ACHN (cell line): ENCODE data around the gene PDHX.
A peak's percentile ranks its signal among the peaks of the same experiment; 100 is the strongest.
"Not testable (repeated sequence)": the region's sequence is repeated elsewhere in the genome, so short reads cannot be mapped to it uniquely, and the experiment has no call there.

Experiments
- DNase-seq: peaks from one replicate; pipeline ENCODE4 v3.0.0-alpha.2; 2015
- in situ Hi-C: cut with HindIII; loops from 2 replicates; pipeline ENCODE4 v1.10.0; 2017; ENCODE audit warnings: low sequenced_read_pairs, low pct_ligation_motif_present, low pct_unique_long_range_greater_than_20kb

Gene PDHX

DNA sequence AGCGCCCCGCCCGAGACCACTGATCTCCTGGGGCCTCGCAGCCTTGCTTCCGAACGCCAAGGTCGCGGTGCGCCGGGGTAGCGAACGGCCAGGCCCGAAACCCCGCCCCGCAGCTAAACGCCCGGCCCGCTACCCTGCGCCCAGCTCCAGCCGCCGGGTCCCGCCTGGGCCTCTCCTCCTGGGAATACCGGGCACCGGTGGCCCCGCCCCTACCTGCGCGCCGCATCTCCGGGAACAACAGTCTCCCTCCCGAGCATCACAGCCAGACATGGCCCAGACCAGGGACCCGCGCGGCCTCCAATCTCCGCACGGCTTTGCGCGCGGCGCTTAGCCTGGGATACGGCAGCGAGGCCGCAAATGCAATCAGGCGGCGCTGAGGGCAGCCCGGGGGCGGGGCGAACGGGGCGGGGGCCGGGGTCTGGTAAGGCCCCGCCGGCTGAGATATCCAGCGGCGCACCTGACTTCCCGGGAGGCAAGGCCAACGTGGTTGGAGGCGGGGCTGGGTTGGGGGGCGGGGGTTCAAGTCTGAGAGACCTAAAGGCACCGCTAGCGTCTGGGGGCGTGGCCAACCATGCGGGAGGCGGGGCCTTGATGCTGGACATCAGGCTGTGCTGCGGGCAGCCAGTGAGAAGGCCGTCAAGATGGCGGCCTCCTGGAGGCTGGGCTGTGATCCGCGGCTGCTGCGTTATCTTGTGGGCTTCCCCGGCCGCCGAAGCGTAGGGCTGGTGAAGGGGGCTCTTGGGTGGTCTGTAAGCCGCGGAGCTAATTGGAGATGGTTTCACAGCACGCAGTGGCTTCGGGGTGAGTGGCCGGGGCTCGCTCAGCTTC, at the start of gene PDHX, which contains the start of gene APIP:
PDHX (plus strand) TSS at position 604 of the 828 bp plus-strand sequence; CDS start at position 642, 38 bp downstream.
APIP (minus strand) TSS at position 365 of the 828 bp plus-strand sequence; CDS start at position 270, 95 bp downstream.
- in situ Hi-C loops = no loop called here
- peak; percentile 97 for DNase-seq

DNA sequence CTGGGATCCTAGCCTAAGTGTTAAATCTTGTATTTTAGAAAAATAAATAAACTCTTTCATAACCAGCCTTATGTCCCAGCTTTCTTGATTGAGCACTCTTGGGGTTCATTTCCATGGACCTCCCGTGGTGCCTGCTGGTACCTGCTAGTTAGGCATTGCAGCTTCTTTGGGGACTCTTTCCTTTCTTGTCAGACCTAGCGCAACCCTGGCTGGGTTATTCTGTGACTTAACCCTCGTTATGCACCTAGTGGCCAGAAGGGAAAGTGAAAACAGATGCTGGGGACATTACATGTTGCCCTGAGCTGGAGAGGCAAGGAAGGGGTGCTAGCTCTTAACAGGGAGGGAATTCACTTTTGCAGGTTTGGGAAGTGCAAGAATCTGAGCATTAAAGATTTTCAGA, 47.0 kb upstream of the PDHX start:
- in situ Hi-C loops = no loop called here
- peak; percentile 7 for DNase-seq

DNA sequence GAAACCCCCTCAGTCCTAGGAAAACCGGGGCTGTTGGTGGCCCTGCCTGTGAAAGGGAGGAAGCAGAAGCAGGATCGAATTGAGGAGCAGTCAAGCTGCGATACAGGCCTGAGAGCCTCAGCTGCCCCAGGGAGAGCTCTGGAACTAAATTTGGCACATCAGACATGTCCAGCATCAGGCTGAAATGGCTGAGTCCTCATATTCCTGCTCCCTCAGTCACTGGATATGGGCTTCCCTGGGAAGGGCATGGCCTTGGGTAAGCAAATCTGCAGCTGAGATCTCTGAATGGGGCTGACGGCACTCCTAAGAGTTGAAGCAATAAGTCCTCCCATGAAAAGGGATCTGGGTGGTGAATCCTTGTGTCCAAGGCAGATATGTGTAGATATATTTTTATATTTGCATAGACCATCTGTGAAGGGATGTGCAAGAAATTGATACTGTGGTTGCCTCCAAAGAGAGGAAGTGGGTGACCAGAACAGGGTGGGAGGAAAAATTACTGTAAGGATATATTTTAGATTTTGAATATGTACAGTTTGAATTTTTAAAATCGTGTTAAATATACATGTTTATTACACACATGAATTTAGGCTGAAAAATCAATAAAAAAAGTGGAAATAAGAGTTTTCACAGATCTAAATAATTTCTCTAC, 45.7 kb upstream of the PDHX start:
- in situ Hi-C loops = no loop called here
- DNase-seq = no peak

DNA sequence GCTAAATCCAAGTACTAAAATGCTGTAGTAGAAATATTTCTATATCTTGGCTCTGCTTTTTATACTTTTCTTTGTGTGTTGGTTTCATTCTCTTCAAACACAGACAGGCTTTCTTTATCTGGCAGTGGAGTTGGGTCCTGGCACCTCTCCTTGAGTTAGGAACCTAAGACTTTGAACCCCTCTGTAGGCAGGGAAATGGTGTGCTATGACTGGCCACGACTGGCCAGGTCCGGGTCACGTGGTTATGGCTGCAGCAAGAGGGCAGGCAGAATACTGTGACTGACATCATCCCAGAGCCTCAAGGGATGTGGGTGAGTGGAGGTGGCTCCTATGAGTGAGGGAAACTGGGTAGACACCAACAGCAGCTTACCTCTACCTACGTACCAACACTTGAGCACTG, 42.2 kb upstream of the PDHX start:
- in situ Hi-C loops = no loop called here
- DNase-seq = no peak

DNA sequence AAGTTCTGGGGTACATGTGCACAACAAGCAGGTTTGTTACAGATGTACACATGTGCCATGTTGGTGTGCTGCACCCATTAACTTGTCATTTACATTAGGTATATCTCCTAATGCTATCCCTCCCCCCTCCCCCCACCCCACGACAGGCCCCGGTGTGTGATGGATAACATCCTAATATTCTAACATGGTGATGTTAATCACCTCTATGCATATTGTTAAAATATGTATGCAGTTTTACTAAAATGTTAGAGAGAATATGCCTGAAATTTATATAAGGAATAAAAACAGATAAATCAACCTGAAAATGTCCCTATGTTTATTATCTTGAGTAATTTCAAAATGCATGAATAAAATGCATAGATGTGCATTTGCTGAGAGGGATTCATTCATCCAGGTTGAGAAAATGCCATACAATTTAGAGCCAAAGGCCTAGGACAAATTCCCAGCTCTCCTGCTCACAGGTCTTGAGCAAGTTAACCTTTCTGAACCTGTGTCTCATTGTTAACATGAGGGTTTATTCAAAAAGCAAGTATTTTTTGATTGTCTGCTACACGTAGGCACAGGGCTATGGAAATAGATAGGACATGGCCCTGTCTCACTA, 38.9 kb upstream of the PDHX start:
- in situ Hi-C loops = no loop called here

DNA sequence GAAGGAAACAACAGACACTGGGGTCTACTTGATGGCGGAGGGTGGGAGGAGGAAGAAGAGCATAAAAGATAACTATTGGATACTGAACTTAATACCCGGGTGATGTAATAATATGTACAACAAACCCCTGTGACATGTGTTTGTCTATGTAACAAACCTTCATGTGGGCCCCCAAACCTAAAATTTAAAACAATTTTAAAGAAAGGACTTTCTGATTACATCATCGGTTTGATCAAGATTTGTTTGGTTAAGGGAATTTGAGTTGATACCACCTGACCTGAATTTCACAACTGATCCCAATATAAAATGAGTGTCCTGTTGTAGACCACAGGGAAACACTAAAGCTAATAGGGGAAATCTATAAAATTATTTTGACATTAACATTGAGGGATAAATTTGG, 34.5 kb upstream of the PDHX start:
- in situ Hi-C loops = no loop called here
- DNase-seq = no peak

More for the DNA sequence above, 38.9 kb upstream of the PDHX start:
- DNase-seq = no peak

DNA sequence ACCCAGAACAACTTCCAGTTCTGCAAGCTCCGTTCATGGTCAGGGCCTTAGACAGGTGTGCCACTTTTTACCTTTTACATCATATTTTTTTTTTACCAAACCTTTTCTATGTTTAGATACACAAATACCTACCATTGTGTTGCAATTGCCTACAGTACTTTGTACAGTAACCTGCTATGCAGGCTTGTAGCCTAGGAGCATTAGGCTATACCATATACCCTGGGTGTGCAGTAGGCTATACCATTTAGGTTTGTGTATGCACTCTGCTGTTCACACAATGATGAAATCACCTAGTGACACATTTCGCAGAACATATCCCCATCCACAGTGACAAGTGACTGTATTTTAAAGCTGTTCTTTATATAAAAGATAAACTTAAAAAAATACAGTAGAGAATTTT, 29.8 kb upstream of the PDHX start:
- DNase-seq = no peak
- in situ Hi-C loops = no loop called here

DNA sequence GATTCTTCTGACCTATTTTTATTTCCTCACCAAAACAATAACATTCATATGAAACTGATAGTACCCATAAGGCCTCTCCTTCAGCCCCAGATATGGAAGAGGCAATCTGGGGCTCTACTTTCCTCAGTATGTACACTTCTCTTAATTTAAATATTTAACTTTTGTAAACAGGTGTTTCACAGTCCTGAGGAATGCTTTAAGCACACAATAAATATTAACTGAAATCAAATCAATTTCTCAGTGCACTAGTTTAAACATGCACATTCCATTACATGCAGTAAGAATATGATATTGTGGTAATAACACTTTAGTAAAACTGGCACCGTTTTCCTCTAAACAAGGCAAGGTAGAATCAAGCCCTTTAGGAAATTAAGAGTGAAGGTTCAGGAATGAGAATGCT, 29.2 kb upstream of the PDHX start:
- DNase-seq = no peak
- in situ Hi-C loops = no loop called here

DNA sequence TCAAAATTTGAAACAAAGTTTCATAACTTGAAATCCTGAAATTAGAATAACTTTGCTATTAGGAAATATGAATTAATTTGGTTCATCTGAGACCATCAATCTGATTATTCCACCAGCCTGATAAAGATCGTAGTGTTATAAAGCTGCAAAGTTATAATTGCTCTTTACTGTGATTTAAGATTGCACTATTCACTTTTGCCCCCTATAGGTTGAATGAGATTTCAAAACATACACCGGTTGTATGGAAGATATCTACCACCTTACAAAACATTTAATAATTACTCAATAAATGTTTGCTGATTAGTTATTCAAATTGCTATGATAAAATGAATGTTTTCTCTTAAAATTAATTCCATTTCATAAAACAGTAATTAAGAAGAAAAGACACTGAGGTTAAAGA, 26.3 kb upstream of the PDHX start:
- DNase-seq = peak; percentile 2
- in situ Hi-C loops = no loop called here

DNA sequence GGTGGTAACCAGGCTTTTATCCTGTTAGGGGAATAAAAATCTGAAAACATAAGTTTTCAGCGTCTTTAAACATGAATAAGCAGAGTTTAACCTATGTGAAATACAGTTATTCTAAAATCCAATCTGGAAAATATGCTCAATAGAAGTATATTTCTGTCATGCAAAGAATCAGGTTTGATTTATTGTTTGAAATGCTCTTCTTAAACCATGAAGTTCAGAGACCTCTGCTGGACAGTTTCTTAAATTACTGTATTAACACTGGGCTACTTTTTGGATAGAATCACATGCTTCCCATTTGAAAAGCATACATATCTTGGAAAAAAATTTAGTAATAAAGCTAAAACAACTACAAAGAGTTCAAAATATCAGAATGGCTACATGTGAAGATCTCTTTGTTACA, 25.6 kb upstream of the PDHX start:
- peak; percentile 51 for DNase-seq
- in situ Hi-C loops = no loop called here

DNA sequence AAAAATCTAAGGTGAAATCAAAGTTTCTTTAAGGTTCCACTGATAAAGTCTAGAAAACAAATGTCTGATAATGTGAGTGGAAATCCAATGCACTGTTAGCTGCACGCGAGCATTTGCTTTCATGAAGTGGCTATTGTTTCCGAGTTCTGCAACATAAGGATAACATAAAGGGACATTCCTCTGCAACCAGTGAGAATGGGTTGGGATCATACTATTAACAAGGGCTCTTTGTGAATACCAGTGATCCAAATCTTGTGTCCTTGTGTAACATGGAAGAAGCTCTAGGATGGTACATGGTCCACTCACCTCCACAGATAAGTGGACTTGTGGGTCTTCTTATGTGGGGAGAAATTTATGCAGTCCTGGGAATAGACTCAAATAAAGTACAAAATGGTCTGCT, 24.8 kb upstream of the PDHX start:
- DNase-seq = no peak
- in situ Hi-C loops = no loop called here

DNA sequence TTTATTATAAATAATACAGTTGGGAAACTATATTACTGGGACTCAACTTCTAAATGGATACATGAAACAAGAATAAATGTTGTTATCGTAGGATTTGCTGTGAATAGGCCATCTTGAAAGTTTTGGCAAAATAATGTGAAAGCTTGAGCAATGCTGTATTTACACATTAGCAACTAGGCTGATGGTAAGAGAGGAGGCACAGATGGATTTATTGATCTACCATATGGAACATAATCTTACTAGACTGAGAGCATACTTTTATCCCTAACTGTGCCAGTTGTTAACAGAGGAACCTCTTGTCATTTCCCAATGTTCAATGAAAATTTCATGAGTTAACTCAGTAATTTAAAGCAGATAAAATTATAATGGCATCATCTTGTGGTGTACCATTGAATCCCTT, 23.0 kb upstream of the PDHX start:
- DNase-seq = no peak
- in situ Hi-C loops = no loop called here

DNA sequence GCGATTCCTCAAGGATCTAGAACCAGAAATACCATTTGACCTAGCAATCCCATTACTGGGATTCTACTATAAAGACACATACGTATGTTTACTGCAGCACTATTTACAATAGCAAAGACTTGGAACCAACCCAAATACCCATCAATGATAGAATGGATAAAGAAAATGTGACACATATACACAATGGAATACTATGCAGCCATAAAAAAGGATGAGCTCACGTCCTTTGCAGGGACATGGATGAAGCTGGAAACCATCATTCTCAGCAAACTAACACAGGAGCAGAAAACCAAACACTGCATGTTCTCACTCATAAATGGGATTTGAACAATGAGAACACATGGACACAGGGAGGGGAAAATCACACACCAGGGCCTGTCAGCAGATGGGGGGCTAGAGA, 20.2 kb upstream of the PDHX start:
- in situ Hi-C loops, DNase-seq: not testable (repeated sequence)

DNA sequence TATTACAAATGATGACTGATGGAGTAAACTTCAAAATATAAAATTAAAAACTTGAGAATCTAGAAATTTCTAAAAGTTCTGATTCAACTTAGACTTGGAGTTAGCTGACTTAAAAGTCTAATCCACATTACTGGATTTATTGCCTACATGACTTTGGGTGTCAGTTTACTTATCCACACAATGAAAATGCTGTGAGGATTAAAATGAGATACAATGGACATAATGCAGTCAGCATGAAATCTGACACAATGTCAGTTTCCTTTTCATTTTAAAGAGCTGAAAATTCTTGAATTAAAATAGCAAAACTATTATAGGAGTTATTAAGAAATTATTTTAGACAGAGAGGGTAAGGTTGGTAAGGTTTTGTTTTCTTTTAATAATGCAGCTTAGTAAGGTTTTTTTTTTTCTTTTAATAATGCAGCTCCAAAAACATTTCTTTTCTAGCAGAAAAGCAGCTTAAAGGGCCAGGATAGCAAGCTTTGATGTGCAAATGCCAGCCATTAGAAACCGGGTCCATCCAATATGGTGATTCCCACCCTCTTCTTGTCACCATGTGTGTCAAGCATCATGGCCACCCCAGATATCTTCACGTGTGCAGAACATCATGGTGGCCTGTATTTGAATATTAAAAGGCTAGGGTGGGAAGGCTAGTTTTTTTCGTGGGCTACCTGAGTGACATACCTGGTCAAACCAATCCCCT, 19.1 kb upstream of the PDHX start:
- in situ Hi-C loops = no loop called here
- no peak for DNase-seq

DNA sequence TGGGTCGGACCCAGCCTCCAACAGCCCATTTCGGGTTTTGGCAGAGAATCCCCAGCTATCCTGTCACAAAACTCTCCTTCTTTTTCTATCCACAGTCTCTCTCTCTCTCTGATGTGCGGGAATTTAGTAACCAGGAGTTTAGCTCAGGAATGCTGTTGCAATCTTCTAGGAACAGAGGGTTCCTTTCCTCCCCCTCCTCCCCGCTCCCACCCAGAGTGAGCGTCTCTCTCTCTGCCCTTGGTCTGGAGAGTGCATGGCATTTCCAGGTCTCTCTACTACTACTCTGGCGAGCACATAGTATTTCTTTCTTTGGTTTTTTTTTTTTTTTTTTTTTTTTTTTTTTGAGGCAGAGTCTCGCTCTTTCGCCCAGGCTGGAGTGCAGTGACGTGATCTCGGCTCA, 17.9 kb upstream of the PDHX start:
- DNase-seq = no peak
- in situ Hi-C loops = no loop called here

DNA sequence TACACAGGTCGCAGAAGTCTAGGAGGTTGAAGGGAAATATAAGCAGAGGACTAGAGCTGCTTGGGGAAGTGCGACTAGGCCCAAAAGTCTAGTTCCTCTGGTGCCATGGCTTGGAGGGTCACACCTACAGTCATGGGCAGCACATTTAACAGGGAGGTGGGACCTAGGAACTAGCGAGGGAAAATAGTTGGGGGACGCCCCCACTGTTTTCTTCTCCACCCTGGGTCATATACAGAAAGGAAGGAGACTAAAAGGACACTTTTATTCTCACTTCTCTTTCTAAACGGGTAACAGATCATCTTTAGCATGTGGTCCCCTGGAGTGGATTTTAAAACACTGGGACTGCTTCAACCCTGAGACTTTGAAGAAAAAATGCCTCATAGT, 16.8 kb upstream of the PDHX start:
- peak; percentile 4 for DNase-seq
- in situ Hi-C loops = no loop called here

DNA sequence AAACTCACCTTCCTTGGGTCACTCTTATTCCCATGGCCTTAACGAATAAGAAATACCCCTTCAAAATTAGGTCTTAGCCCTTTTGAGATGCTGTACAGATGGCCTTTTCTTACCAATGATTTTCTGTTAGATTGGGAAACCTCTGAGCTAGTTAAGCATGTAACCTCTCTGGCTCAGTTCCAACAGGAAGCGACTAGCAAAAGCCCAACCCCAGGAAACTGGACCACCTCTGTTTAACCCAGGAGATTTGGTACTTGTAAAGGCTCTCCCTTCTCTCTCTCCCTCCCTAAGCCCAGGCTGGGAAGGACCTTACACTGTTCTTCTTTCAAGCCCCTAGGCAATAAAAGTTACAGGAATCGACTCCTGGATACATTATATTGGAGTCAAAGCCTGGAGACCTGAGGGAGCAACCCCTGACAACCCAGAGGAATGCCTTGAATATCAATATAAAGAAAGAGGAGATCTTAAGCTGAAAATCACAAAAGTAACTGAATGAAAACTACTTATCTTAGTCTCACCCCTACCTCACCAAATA, 11.9 kb upstream of the PDHX start:
- in situ Hi-C loops = no loop called here
- no peak for DNase-seq

DNA sequence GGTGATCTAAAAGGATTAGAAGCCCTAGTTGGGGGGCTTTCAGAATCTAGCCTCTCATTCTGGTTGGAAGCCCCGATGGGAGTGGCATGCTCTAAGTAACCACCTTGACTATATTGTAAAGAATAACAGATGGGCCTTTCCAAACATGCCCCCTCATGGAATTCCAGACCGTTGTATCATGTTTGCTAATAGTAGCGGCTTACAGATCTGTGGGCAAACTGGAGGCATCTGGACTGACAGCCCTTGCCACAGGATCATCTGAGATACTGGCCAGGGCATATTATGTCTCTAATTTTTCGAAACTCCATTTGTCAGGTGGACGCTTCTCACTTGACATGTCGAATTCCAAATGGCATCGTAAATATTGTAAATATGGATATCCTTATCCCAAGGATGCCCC, 10.8 kb upstream of the PDHX start:
- in situ Hi-C loops = no loop called here
- no peak for DNase-seq
